Mesothelial cell of epicardium (in vitro differentiated cells): ENCODE measurements around the gene RNF112. TPM values are rescaled to one million over a fixed set of nuclear protein-coding genes. Genes with fewer than 3 reads are reported as not detected.
"Not testable (repeated sequence)": the region's sequence is repeated elsewhere in the genome, so short reads cannot be mapped to it uniquely, and the experiment has no call there.

Source experiments
- DNase-seq, 2 experiments: peaks; one replicate each; pipeline ENCODE4 v3.0.0; 2021; ENCODE audit warnings: low spot score in 2 of 2; ENCODE audit not compliant: unreplicated experiment in 2 of 2
- H3K27ac Mint-ChIP-seq: 2 replicates; pipeline ENCODE4 v1.8.0; 2021; ENCODE audit warnings: mixed read lengths
- H3K27me3 Mint-ChIP-seq: 2 replicates; pipeline ENCODE4 v1.8.0; 2021; ENCODE audit warnings: low read depth, mixed read lengths
- H3K36me3 Mint-ChIP-seq: 2 replicates; pipeline ENCODE4 v1.8.0; 2021; ENCODE audit warnings: mixed read lengths
- H3K4me1 Mint-ChIP-seq: 2 replicates; pipeline ENCODE4 v1.8.0; 2021; ENCODE audit warnings: mixed read lengths
- H3K4me3 Mint-ChIP-seq: 2 replicates; pipeline ENCODE4 v1.8.0; 2021; ENCODE audit warnings: mild to moderate bottlenecking, moderate library complexity, mixed read lengths
- H3K9me3 Mint-ChIP-seq: 2 replicates; pipeline ENCODE4 v1.8.0; 2021; ENCODE audit warnings: mixed read lengths
- total RNA-seq: library from RNA; stranded (reverse); gene quantifications from 3 replicates; pipeline ENCODE4 v1.2.1, GENCODE V29; 2021
- TF ChIP-seq, protein P1 (sequence below): fragments of 200-600 bp; sonication (generic); IDR thresholded peaks from one replicate; pipeline ENCODE4 v1.5.0; 2021; ENCODE audit warnings: antibody characterized with exemption; ENCODE audit not compliant: unreplicated experiment

The RNF112 gene
- total RNA-seq, 1 donor from 2014 or later = 4.2 TPM

DNA sequence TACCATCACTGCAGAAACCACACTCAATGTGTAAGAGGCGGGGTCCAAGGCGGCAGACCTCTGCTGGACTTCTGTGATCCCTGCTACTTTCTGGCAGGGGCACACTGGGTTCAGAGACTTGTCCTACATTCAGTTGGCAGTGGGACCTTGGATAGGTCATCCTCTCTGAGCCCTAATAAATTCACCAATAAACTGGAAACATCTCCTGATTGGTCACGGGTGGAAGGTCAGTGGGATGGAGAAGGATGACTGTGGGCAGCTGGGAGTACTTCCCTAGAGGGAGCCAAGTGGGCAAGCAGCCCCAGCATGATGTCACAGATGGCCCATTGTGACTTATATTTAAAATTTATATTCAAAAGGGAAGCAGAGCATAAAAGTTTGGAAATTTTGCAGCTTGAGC lies 49.7 kb downstream of the RNF112 start:
- Mint-ChIP-seq H3K27me3 (no peaks in the 10 kb centered on the region), H3K9me3 (no peaks in the 10 kb centered on the region), H3K27ac (no peak overlapping the region), H3K36me3 (no peaks in the 10 kb centered on the region), H3K4me3 (no peak overlapping the region), H3K4me1 (peaks cover 46% of the 10 kb centered on the region)
- TF ChIP-seq, protein P1, sequence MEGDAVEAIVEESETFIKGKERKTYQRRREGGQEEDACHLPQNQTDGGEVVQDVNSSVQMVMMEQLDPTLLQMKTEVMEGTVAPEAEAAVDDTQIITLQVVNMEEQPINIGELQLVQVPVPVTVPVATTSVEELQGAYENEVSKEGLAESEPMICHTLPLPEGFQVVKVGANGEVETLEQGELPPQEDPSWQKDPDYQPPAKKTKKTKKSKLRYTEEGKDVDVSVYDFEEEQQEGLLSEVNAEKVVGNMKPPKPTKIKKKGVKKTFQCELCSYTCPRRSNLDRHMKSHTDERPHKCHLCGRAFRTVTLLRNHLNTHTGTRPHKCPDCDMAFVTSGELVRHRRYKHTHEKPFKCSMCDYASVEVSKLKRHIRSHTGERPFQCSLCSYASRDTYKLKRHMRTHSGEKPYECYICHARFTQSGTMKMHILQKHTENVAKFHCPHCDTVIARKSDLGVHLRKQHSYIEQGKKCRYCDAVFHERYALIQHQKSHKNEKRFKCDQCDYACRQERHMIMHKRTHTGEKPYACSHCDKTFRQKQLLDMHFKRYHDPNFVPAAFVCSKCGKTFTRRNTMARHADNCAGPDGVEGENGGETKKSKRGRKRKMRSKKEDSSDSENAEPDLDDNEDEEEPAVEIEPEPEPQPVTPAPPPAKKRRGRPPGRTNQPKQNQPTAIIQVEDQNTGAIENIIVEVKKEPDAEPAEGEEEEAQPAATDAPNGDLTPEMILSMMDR = no peak
- DNase-seq = no peak

DNA sequence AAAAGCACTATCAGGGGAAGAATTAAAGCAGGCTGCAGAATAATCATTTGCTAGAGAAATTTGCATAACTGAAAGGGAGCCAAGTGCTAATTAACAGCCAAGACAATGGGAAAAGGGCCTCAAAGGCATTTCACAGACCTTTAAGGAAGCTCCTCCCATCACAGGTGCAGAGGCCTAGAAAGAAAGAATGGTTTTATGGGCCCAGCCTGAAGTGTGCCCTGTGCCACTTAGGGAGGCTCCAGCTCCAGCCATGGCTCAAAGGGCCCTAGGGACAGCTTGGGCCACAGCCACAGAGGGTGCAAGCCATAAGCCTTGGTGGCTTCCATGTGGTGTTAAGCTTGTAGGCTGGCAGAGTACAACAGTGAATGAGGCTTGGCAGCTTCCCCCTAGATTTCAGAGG lies 50.1 kb downstream of the RNF112 start:
- peaks cover 41% of the 10 kb centered on the region for H3K4me1 Mint-ChIP-seq
- H3K4me3 Mint-ChIP-seq = no peak overlapping the region
- H3K27ac Mint-ChIP-seq = no peak overlapping the region

DNA sequence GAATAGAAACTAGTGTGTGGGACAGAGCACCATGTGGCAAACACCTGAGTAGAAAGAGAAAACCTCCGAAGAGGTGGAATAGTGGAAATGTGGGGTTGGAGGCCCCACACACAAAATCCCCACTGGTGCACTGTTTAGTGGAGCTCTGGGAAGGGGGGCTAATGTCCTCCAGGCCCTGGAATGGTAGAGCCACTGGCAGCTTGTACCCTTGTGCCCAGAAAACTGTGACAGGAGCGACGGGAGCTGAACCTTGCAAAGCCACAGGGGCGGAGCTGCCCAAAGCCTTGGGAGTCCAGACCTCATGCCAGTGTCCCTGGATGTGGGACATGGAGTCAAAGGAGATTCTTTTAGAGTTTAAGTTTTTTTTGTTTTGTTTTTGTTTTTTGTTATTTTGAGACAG lies 50.6 kb downstream of the RNF112 start:
- Mint-ChIP-seq H3K27ac (no peak overlapping the region), H3K36me3 (no peaks in the 10 kb centered on the region), H3K4me1 (peaks cover 36% of the 10 kb centered on the region), H3K27me3 (no peaks in the 10 kb centered on the region), H3K9me3 (no peaks in the 10 kb centered on the region), H3K4me3 (no peak overlapping the region)
- TF ChIP-seq, protein P1 = no peak
- DNase-seq = no peak

More for the DNA sequence above, 50.1 kb downstream of the RNF112 start:
- no peak for DNase-seq
- Mint-ChIP-seq H3K27me3 (no peaks in the 10 kb centered on the region), H3K9me3 (no peaks in the 10 kb centered on the region), H3K36me3 (no peaks in the 10 kb centered on the region)
- TF ChIP-seq, protein P1 = no peak

DNA sequence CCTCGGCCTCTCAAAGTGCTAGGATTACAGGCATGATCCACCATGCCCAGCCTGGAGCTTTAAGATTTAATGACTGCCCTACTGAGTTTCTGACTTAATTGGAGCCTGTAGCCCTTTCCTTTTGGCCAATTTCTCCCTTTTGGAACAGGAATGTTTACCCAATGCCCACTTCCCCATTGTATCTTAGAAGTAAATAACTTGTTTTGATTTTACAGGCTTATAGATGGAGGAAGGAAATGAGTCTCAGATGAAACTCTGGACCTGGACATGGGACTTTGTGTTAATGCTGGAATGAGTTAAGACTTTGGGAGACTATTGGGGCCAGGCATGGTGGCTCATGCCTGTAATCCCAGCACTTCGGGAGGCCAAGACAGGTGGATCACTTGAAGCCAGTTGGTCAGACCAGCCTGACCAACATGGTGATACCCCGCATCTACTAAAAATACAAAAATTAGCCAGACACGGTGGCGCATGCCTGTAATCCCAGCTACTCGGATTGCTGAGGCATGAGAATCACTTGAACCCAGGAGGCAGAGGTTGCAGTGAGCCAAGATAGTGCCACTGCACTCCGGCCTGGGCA lies 51.5 kb downstream of the RNF112 start:
- H3K27ac Mint-ChIP-seq, DNase-seq, H3K4me3 Mint-ChIP-seq, H3K27me3 Mint-ChIP-seq, H3K9me3 Mint-ChIP-seq, H3K36me3 Mint-ChIP-seq: not testable (repeated sequence)
- peaks cover 27% of the 10 kb centered on the region for H3K4me1 Mint-ChIP-seq

DNA sequence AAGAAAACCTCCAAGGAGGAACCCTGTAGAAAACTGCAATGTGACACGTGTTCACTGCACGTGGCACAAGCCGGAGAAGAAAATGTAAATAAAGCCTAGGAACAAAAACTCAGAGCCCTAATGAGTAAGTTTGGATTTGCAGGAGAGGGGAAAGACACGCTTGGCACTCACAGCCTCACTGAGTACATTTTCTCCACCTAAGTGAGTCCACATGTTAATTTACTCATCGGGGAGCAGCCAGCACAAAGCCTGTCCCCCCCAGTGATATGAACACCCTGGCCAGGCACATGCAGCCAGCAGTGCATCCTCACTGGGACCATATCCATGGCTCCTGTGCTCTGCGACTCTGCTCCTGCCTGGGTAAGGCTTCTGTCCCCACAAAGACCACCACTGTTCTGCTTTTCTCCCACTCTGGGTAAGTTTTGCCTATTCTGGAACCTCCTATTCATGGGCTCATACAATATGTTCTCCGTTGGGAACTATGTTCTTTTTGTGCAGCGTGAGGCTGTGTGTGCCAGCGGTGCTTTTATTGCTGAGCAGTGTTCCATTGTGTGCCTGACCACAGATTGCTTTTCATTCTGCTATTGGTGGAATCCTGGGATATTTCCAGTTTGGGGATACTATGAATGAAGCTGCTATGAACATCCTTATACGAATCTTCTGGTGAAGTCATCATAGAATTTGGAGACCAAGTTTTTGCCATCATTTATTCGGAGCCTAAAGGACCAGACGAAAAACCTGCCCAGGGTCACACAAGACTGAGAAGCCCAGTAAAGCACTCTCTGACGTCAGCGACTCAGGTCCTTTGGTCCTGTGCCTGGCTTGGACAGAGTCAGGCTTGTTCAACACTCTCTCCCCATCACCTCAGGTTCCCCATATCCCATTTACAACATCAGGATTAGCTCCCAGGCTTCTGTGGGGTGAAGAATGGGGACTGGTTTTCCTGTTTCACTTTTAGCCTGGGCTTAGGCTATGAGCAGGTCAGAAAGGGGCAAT lies 53.3 kb downstream of the RNF112 start:
- Mint-ChIP-seq H3K27ac (no peak overlapping the region), H3K27me3 (no peaks in the 10 kb centered on the region), H3K4me3 (no peak overlapping the region), H3K9me3 (no peaks in the 10 kb centered on the region), H3K36me3 (no peaks in the 10 kb centered on the region), H3K4me1 (peaks cover 11% of the 10 kb centered on the region)
- no peak for DNase-seq
- TF ChIP-seq, protein P1 = no peak

Other genes starting within 250 kb of the RNF112 start
- 68.3 to 76.7 TPM (median 70.2 TPM) in 3 replicates for gene EPN2, start 173.9 kb upstream of the RNF112 start, total RNA-seq
- gene B9D1, start 48.5 kb upstream of the RNF112 start, total RNA-seq = 20.9 to 26.2 TPM (median 22.2 TPM) in 3 replicates
- gene MAPK7, start 32.7 kb upstream of the RNF112 start, total RNA-seq = 46.0 to 49.0 TPM (median 47.6 TPM) in 3 replicates
- gene MFAP4, start 24.0 kb upstream of the RNF112 start, total RNA-seq = 194 to 213 TPM (median 210 TPM) in 3 replicates
- gene SLC47A1, start 122.6 kb downstream of the RNF112 start, total RNA-seq = 5.5 to 9.2 TPM (median 5.9 TPM) in 3 replicates
- gene ALDH3A2, start 237.5 kb downstream of the RNF112 start, total RNA-seq = 76.6 to 78.4 TPM (median 77.2 TPM) in 3 replicates